Measurements from ENCODE around the gene NR3C1. TPM values are rescaled to one million over a fixed set of nuclear protein-coding genes. Genes with fewer than 3 reads are reported as not detected.

Gene NR3C1
- total and polyA plus RNA-seq, 2 experiments from 2014 or later = 41.0 to 60.5 TPM

DNA sequence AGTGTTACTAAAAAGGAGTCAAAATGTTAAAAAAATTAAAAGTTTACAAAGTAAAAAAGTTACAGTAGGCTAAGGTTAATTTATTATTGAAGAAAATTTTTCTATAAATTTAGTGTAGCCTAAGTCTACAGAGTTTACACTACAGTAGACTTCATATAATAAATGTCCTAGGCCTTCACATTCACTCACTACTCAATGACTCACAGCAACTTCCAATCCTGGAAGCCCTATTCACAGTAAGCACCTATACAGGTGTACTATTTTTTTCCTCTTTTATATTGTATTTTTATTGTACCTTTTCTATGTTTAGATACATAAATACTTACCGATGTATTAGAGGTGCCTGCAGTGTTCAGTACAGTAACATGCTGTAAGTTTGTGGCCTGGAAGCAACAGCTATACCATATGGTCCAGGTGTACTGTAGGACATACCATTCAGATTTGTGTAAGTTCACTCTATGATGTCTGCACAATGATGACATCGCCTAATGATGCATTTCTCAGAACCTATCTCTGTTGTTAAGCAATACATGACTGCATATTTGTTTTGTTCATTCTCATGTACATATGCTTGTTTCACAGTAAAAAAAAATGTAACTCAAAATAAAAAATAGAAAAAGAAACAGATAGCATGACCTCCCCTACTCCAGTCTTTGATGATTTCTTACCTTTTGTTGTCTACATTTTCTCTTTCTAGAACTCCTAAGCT is 64.7 kb downstream of the NR3C1 start:
- Histone ChIP-seq H3K9me3 (ENCODE audit: low read depth) (no peaks in the 10 kb centered on the region), H3K9me2 (replicated peaks; ENCODE audit: insufficient read depth) (no peaks in the 10 kb centered on the region), H3K4me2 (no peak overlapping the region), H3K27me3 (no peaks in the 10 kb centered on the region), H3K79me2 (peaks cover 70% of the 10 kb centered on the region), H3K27ac (no peak overlapping the region), H2AFZ (no peak overlapping the region), H3K4me1 (ENCODE audit: insufficient read depth) (no peaks in the 10 kb centered on the region), H3K4me3 (no peak overlapping the region), H3K36me3 (replicated peaks; ENCODE audit: insufficient read depth, low read depth) (no peaks in the 10 kb centered on the region), H4K20me1 (ENCODE audit: insufficient read depth, poor library complexity, severe bottlenecking) (no peaks in the 10 kb centered on the region)
- no peak for DNase-seq (ENCODE audit: low spot score)
- 96% methylated on average over 2 of the region's 2 CpGs for WGBS (ENCODE audit: low lambda C conversion rate, missing lambda C conversion rate)
- TF ChIP-seq EZH2phosphoT487 (IDR thresholded peaks at IDR 0.05; ENCODE audit: low read depth, severe bottlenecking, unreplicated experiment) (no peak), EZH2 (IDR thresholded peaks at IDR 0.05; ENCODE audit: borderline replicate concordance) (no peak)
- TF ChIP-seq, protein P1, sequence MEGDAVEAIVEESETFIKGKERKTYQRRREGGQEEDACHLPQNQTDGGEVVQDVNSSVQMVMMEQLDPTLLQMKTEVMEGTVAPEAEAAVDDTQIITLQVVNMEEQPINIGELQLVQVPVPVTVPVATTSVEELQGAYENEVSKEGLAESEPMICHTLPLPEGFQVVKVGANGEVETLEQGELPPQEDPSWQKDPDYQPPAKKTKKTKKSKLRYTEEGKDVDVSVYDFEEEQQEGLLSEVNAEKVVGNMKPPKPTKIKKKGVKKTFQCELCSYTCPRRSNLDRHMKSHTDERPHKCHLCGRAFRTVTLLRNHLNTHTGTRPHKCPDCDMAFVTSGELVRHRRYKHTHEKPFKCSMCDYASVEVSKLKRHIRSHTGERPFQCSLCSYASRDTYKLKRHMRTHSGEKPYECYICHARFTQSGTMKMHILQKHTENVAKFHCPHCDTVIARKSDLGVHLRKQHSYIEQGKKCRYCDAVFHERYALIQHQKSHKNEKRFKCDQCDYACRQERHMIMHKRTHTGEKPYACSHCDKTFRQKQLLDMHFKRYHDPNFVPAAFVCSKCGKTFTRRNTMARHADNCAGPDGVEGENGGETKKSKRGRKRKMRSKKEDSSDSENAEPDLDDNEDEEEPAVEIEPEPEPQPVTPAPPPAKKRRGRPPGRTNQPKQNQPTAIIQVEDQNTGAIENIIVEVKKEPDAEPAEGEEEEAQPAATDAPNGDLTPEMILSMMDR (IDR thresholded peaks at IDR 0.05; ENCODE audit: poor library complexity) = no peak

DNA sequence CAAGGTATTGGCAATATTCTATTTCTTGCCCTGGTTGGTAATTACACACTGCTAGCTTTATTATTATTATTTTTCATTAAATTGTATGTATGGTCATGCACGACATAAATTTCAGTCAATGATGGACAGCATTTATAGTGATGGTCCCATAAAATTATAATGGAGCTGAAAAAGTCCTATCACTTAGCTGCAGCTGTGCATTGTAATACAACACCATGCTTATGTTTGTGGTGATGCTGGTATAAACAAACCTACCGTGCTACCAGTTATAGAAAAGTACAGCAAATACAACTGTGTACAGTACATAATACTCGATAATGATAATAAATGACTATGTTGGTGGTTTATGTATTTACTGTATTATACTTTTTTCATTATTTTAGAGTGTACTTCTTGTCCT is 65.5 kb downstream of the NR3C1 start:
- Histone ChIP-seq H3K79me2 (peaks cover 61% of the 10 kb centered on the region), H4K20me1 (ENCODE audit: insufficient read depth, poor library complexity, severe bottlenecking) (no peaks in the 10 kb centered on the region), H3K9me3 (ENCODE audit: low read depth) (no peaks in the 10 kb centered on the region), H3K9me2 (replicated peaks; ENCODE audit: insufficient read depth) (no peaks in the 10 kb centered on the region), H3K27me3 (no peaks in the 10 kb centered on the region), H3K4me3 (no peak overlapping the region), H2AFZ (no peak overlapping the region), H3K27ac (no peak overlapping the region), H3K36me3 (replicated peaks; ENCODE audit: insufficient read depth, low read depth) (no peaks in the 10 kb centered on the region), H3K4me2 (no peak overlapping the region), H3K4me1 (ENCODE audit: insufficient read depth) (no peaks in the 10 kb centered on the region)
- DNase-seq (ENCODE audit: low spot score) = no peak
- TF ChIP-seq, protein P1 (IDR thresholded peaks at IDR 0.05; ENCODE audit: poor library complexity) = no peak
- no peak for TF ChIP-seq EZH2 (IDR thresholded peaks at IDR 0.05; ENCODE audit: borderline replicate concordance)
- no peak for TF ChIP-seq EZH2phosphoT487 (IDR thresholded peaks at IDR 0.05; ENCODE audit: low read depth, severe bottlenecking, unreplicated experiment)
- 56% methylated on average over 3 of the region's 3 CpGs for WGBS (ENCODE audit: low lambda C conversion rate, missing lambda C conversion rate)

DNA sequence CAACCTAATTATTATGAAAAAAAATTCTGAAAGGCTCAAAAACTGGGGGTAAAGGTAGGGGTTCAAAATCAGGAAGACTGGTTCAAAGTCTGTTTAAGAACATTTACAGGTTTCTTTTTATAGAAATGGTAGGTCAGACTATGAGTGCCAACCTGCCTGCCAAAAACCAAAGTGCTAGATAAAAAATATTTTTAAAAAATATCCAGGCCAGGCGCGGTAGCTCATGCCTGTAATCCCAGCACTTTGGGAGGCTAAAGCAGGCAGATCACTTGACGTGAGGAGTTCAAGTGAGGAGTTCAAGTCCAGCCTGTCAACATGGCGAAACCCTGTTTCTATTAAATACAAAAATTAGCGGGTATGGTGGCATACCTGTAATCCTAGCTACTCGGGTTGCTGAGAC is 67.0 kb downstream of the NR3C1 start:
- no peaks in the 10 kb centered on the region for H3K9me2 ChIP-seq (replicated peaks; ENCODE audit: insufficient read depth)
- peaks cover 58% of the 10 kb centered on the region for H3K79me2 ChIP-seq
- TF ChIP-seq, protein P1 (IDR thresholded peaks at IDR 0.05; ENCODE audit: poor library complexity) = no peak
- no peak for TF ChIP-seq EZH2phosphoT487 (IDR thresholded peaks at IDR 0.05; ENCODE audit: low read depth, severe bottlenecking, unreplicated experiment)
- no peak for TF ChIP-seq EZH2 (IDR thresholded peaks at IDR 0.05; ENCODE audit: borderline replicate concordance)
- no peaks in the 10 kb centered on the region for H4K20me1 ChIP-seq (ENCODE audit: insufficient read depth, poor library complexity, severe bottlenecking)
- WGBS (ENCODE audit: low lambda C conversion rate, missing lambda C conversion rate) = 98% methylated on average over 6 of the region's 6 CpGs
- H3K27ac ChIP-seq = no peak overlapping the region
- H3K27me3 ChIP-seq = no peaks in the 10 kb centered on the region
- H2AFZ ChIP-seq = no peak overlapping the region
- no peaks in the 10 kb centered on the region for H3K4me1 ChIP-seq (ENCODE audit: insufficient read depth)
- no peaks in the 10 kb centered on the region for H3K36me3 ChIP-seq (replicated peaks; ENCODE audit: insufficient read depth, low read depth)
- no peak overlapping the region for H3K4me3 ChIP-seq
- H3K4me2 ChIP-seq = no peak overlapping the region
- DNase-seq (ENCODE audit: low spot score) = no peak
- no peaks in the 10 kb centered on the region for H3K9me3 ChIP-seq (ENCODE audit: low read depth)
